ENCODE data around the gene ZMYM2. TPM values are rescaled to one million over a fixed set of nuclear protein-coding genes. Genes with fewer than 3 reads are reported as not detected.
A peak's percentile ranks its signal among the peaks of the same experiment; 100 is the strongest.

ZMYM2 gene
- total RNA-seq, 2 experiments from 2014 or later, result 59.9 to 64.7 TPM

GRCh38 chr13:19957320-19958154 is 990 bp upstream of the ZMYM2 start:
- peak overlapping the region; percentile 43 for H3K27ac ChIP-seq (ENCODE audit: low read depth, low read length, poor library complexity, severe bottlenecking)
- peaks cover 28% of the 10 kb centered on the region for H3K4me1 ChIP-seq (ENCODE audit: insufficient read depth, low read length, poor library complexity, severe bottlenecking)
- intact Hi-C loops (cut with micrococcal nuclease; ENCODE audit: unreplicated experiment), result loop anchor here (1.0 to 10.0 kb wide), 5 partner anchors 30 to 1710 kb away; partner anchors contain the start of genes MPHOSPH8 and ZMYM5
- peak overlapping the region; percentile 96 for H3K4me3 ChIP-seq (ENCODE audit: low read depth, low read length, poor library complexity, severe bottlenecking)
- H2AFZ ChIP-seq (ENCODE audit: low read length), result peak overlapping the region; percentile 84
- ChIA-PET POLR2A (interaction anchor here (1.0 to 1.5 kb wide), 2 partner anchors 12 to 15 kb away, joined by 4 to 5 read pairs; no protein-coding TSS in a partner anchor), CTCF (ENCODE audit: unreplicated experiment) (no interaction called here)
- peaks cover 29% of the 10 kb centered on the region for H3K79me2 ChIP-seq (ENCODE audit: insufficient read depth, low read depth, low read length)
- H3K9me2 ChIP-seq (ENCODE audit: insufficient read depth, low read length), result no peaks in the 10 kb centered on the region
- peaks cover 20% of the 10 kb centered on the region for H3K36me3 ChIP-seq (ENCODE audit: insufficient read depth, low read length)
- H4K20me1 ChIP-seq (ENCODE audit: insufficient read depth, low read length), result peaks cover 7% of the 10 kb centered on the region; the same call in 1 of the 2 replicates
- peak; percentile 74 for TF ChIP-seq CTCF (conservative IDR thresholded peaks at IDR 0.05; ENCODE audit: low read length)
- no peak for TF ChIP-seq EZH2phosphoT487 (IDR thresholded peaks at IDR 0.05; ENCODE audit: borderline replicate concordance, low read depth, low read length)
- DNase-seq (ENCODE audit: low spot score), result peak; percentile 75
- BruUV-seq (replicated peaks), result TSS peak; percentile 85
- no peaks in the 10 kb centered on the region for H3K9me3 ChIP-seq (ENCODE audit: low read length)
- peak overlapping the region; percentile 76 for H3K4me2 ChIP-seq (ENCODE audit: low read length)

- H3K27ac ChIP-seq (ENCODE audit: low read depth, low read length, poor library complexity, severe bottlenecking), result peak overlapping the region; percentile 83
These were observed 759 bp downstream of the ZMYM2 start for GRCh38 chr13:19959141-19959830.

More at GRCh38 chr13:19959141-19959830, 759 bp downstream of the ZMYM2 start:
- ChIA-PET CTCF (ENCODE audit: unreplicated experiment) (interaction anchor here (1.0 to 1.1 kb wide), 2 partner anchors 10 to 95 kb away, joined by 3 to 6 read pairs; no protein-coding TSS in a partner anchor), POLR2A (interaction anchor here (0.5 to 0.9 kb wide), 3 partner anchors 9 to 1217 kb away, joined by 3 to 4 read pairs (median 4); partner anchors contain the start of genes MRPL57 and SKA3)
- Histone ChIP-seq H3K9me2 (ENCODE audit: insufficient read depth, low read length) (no peaks in the 10 kb centered on the region), H3K79me2 (ENCODE audit: insufficient read depth, low read depth, low read length) (peaks cover 46% of the 10 kb centered on the region), H3K4me3 (ENCODE audit: low read depth, low read length, poor library complexity, severe bottlenecking) (peak overlapping the region; percentile 96), H4K20me1 (ENCODE audit: insufficient read depth, low read length) (peaks cover 7% of the 10 kb centered on the region; the same call in 1 of the 2 replicates), H3K4me2 (ENCODE audit: low read length) (peak overlapping the region; percentile 99), H2AFZ (ENCODE audit: low read length) (peak overlapping the region; percentile 75), H3K9me3 (ENCODE audit: low read length) (no peaks in the 10 kb centered on the region), H3K36me3 (ENCODE audit: insufficient read depth, low read length) (peaks cover 36% of the 10 kb centered on the region), H3K4me1 (ENCODE audit: insufficient read depth, low read length, poor library complexity, severe bottlenecking) (peaks cover 28% of the 10 kb centered on the region)
- DNase-seq (ENCODE audit: low spot score), result peak; percentile 73
- BruUV-seq (replicated peaks), result no TSS peak
- TF ChIP-seq CTCF (conservative IDR thresholded peaks at IDR 0.05; ENCODE audit: low read length) (no peak), EZH2phosphoT487 (IDR thresholded peaks at IDR 0.05; ENCODE audit: borderline replicate concordance, low read depth, low read length) (no peak)
- intact Hi-C loops (cut with micrococcal nuclease; ENCODE audit: unreplicated experiment), result loop anchor here (5.0 to 10.0 kb wide), 3 partner anchors 324 to 1708 kb away; partner anchors contain the start of gene MPHOSPH8
